SK-N-SH (cell line): Measurements from ENCODE around the gene SLCO1A2. TPM values are rescaled to one million over a fixed set of nuclear protein-coding genes. Genes with fewer than 3 reads are reported as not detected.

ENCODE experiments used
- CTCF ChIA-PET: fragments of 300-600, 350-600 bp; formaldehyde crosslinking; extraction: SDS; loops from one replicate; lab custom pipeline; 2021; lab: Yijun Ruan, JAX
- POLR2A ChIA-PET: fragments of 350-600 bp; sonication (Branson Sonifier 250); formaldehyde crosslinking; extraction: SDS; loops from one replicate; lab custom pipeline; 2020; ENCODE audit warnings: antibody characterized with exemption, inconsistent platforms; lab: Yijun Ruan, JAX
- DNase-seq: peaks from one replicate; pipeline ENCODE4 v3.0.0; 2012
- H2AFZ ChIP-seq: fragments of 200-600 bp; sonication (generic); 2 replicates; pipeline ENCODE4 v1.8.1; 2016; ENCODE audit warnings: antibody characterized with exemption, mild to moderate bottlenecking, low read depth
- H3F3A ChIP-seq: fragments of 200-600 bp; sonication (generic); replicated peaks from 2 replicates; pipeline ENCODE3; 2016; ENCODE audit warnings: antibody characterized with exemption, mild to moderate bottlenecking; ENCODE audit not compliant: insufficient read depth
- H3K27ac ChIP-seq, 2 experiments: fragments of 200-500 bp in 1 of 2; fragments of 200-600 bp in 1 of 2; sonication (Bioruptor generic) in 1 of 2; sonication (generic), shearing (Covaris generic) in 1 of 2; 2 replicates each; pipeline versions ENCODE4 v1.5.1 to v1.6.1; 2014 to 2016; ENCODE audit warnings: low read depth in 2 of 2, inconsistent platforms in 1 of 2, low read length in 1 of 2, mild to moderate bottlenecking in 1 of 2, mixed read lengths in 1 of 2
- H3K27me3 ChIP-seq: fragments of 200-600 bp; sonication (generic), shearing (Covaris generic); 2 replicates; pipeline ENCODE4 v1.6.1; 2016; ENCODE audit warnings: mixed run types; ENCODE audit not compliant: insufficient read depth
- H3K36me3 ChIP-seq, 2 experiments: fragments of 200-500 bp in 1 of 2; fragments of 200-600 bp in 1 of 2; sonication (Bioruptor generic) in 1 of 2; sonication (generic) in 1 of 2; replicated peaks in 1 of 2; 2 replicates each; pipeline versions ENCODE3 to v1.5.1; 2014 to 2016; ENCODE audit warnings: low read length in 1 of 2, mild to moderate bottlenecking in 1 of 2; ENCODE audit not compliant: insufficient read depth in 2 of 2, control insufficient read depth in 1 of 2
- H3K4me1 ChIP-seq, 2 experiments: fragments of 200-500 bp in 1 of 2; fragments of 200-600 bp in 1 of 2; sonication (Bioruptor generic) in 1 of 2; sonication (generic), shearing (Covaris generic) in 1 of 2; 2 replicates each; pipeline versions ENCODE4 v1.5.1 to v1.6.1; 2014 to 2016; ENCODE audit warnings: low read depth in 1 of 2, low read length in 1 of 2, mixed run types in 1 of 2; ENCODE audit not compliant: insufficient read depth in 2 of 2, control insufficient read depth in 1 of 2
- H3K4me2 ChIP-seq: fragments of 200-600 bp; sonication (generic), shearing (Covaris generic); 2 replicates; pipeline ENCODE4 v1.6.1; 2017; ENCODE audit warnings: mixed run types
- H3K4me3 ChIP-seq, 2 experiments: fragments of 200-500 bp in 1 of 2; fragments of 200-600 bp in 1 of 2; sonication (Bioruptor generic) in 1 of 2; sonication (generic), shearing (Covaris generic) in 1 of 2; 2 replicates each; pipeline versions ENCODE4 v1.5.1 to v1.8.1; 2014 to 2016; ENCODE audit warnings: low read depth in 2 of 2, inconsistent platforms in 1 of 2, low read length in 1 of 2, mild to moderate bottlenecking in 1 of 2, mixed read lengths in 1 of 2, moderate library complexity in 1 of 2
- H3K79me2 ChIP-seq: fragments of 200-600 bp; sonication (generic); 2 replicates; pipeline ENCODE4 v1.8.1; 2017; ENCODE audit warnings: mild to moderate bottlenecking; ENCODE audit not compliant: insufficient read depth
- H3K9ac ChIP-seq: fragments of 200-600 bp; sonication (generic); 2 replicates; pipeline ENCODE4 v1.6.1; 2017; ENCODE audit warnings: mixed run types
- H3K9me2 ChIP-seq: fragments of 200-600 bp; sonication (generic); 2 replicates; pipeline ENCODE4 v1.6.1; 2017; ENCODE audit warnings: mixed run types
- H3K9me3 ChIP-seq: fragments of 200-600 bp; sonication (generic); 2 replicates; pipeline ENCODE4 v1.6.1; 2017; ENCODE audit warnings: mixed run types, mild to moderate bottlenecking, moderate library complexity
- H4K20me1 ChIP-seq: fragments of 200-600 bp; sonication (generic); 2 replicates; pipeline ENCODE4 v1.6.1; 2017; ENCODE audit warnings: mild to moderate bottlenecking, mixed run types; ENCODE audit not compliant: insufficient read depth
- CTCF ChIP-seq: fragments of 200-600 bp; sonication (generic); IDR thresholded peaks from 2 replicates; pipeline ENCODE4 v1.6.1; 2017; ENCODE audit warnings: antibody characterized with exemption, mild to moderate bottlenecking, moderate library complexity
- EZH2phosphoT487 ChIP-seq: fragments of 200-600 bp; sonication (generic); IDR thresholded peaks from 2 replicates; pipeline ENCODE4 v1.6.1; 2017; ENCODE audit warnings: low read depth, mixed run types, mild to moderate bottlenecking, antibody characterized with exemption, moderate library complexity, borderline replicate concordance
- FOXJ3 ChIP-seq: sonication (generic); formaldehyde crosslinking; IDR thresholded peaks from 2 replicates; pipeline ENCODE4 v1.5.1; 2020; ENCODE audit warnings: mild to moderate bottlenecking, missing genetic modification reagents
- FOXM1 ChIP-seq: IDR thresholded peaks from 2 replicates; pipeline ENCODE4 v1.4.0; 2012; ENCODE audit warnings: low read depth, mild to moderate bottlenecking
- GABPA ChIP-seq: IDR thresholded peaks from 2 replicates; pipeline ENCODE4 v1.4.0; 2012; ENCODE audit warnings: low read depth, mild to moderate bottlenecking
- GATA2 ChIP-seq: sonication (generic); formaldehyde crosslinking; IDR thresholded peaks from 2 replicates; pipeline ENCODE4 v1.5.0; 2020; ENCODE audit warnings: mild to moderate bottlenecking, missing genetic modification reagents
- JUND ChIP-seq: IDR thresholded peaks from 2 replicates; pipeline ENCODE4 v1.4.0; 2012
- MXI1 ChIP-seq: IDR thresholded peaks from 2 replicates; pipeline ENCODE4 v1.6.1; 2012; ENCODE audit warnings: mild to moderate bottlenecking, low read depth, low read length, improper control_type of control experiment
- NRF1 ChIP-seq: IDR thresholded peaks from 2 replicates; pipeline ENCODE4 v1.6.1; 2012; ENCODE audit warnings: low read depth, mild to moderate bottlenecking, low read length
- RFX5 ChIP-seq: IDR thresholded peaks from 2 replicates; pipeline ENCODE4 v1.6.1; 2012; ENCODE audit warnings: mild to moderate bottlenecking, improper control_type of control experiment, low read length
- SIN3A ChIP-seq: IDR thresholded peaks from 2 replicates; pipeline ENCODE4 v1.6.1; 2012; ENCODE audit warnings: low read depth, mild to moderate bottlenecking, low read length, moderate library complexity, borderline replicate concordance
- SMC3 ChIP-seq: IDR thresholded peaks from 2 replicates; pipeline ENCODE4 v1.6.1; 2012; ENCODE audit warnings: low read depth, low read length, improper control_type of control experiment
- USF2 ChIP-seq: fragments of 150-350 bp; IDR thresholded peaks from 2 replicates; pipeline ENCODE4 v1.6.1; 2017; ENCODE audit warnings: antibody characterized with exemption, low read length, low read depth, borderline replicate concordance
- YY1 ChIP-seq: IDR thresholded peaks from 2 replicates; pipeline ENCODE4 v1.4.0; 2012; ENCODE audit warnings: low read depth, mild to moderate bottlenecking
- WGBS: methylation state at CpG from one replicate; pipeline ENCODE4 v1.1.6; 2017; ENCODE audit warnings: low lambda C conversion rate; 5-methylcytosine and 5-hydroxymethylcytosine counted together
- polyA plus RNA-seq, 3 experiments: library from polyadenylated mRNA; depleted of rRNA; stranded (reverse); fragments of >200 nt; gene quantifications; 2 replicates each; pipeline ENCODE4 v1.2.3, GENCODE V29; 2012
- TF ChIP-seq, protein P1 (sequence below): IDR thresholded peaks from 2 replicates; pipeline ENCODE4; 2012
- TF ChIP-seq, protein P2 (sequence below): IDR thresholded peaks from 2 replicates; pipeline ENCODE4 v1.4.0; 2012; ENCODE audit warnings: low read depth, borderline replicate concordance
- TF ChIP-seq, protein P3 (sequence below): fragments of 150-350 bp; IDR thresholded peaks from 2 replicates; pipeline ENCODE4 v1.6.1; 2016; ENCODE audit warnings: mild to moderate bottlenecking, low read depth, low read length
- TF ChIP-seq, protein P4 (sequence below): IDR thresholded peaks from 2 replicates; pipeline ENCODE4 v1.4.0; 2012; ENCODE audit warnings: low read depth, borderline replicate concordance
- TF ChIP-seq, protein P5 (sequence below): IDR thresholded peaks from 2 replicates; pipeline ENCODE4 v1.4.0; 2012; ENCODE audit warnings: low read depth

The SLCO1A2 gene
- polyA plus RNA-seq, 1 of the 3 experiments (the other 2 are of a cell fraction): under 0.01 TPM

GRCh38 chr12:21264232-21264631 is 70.5 kb downstream of the SLCO1A2 start:
- Histone ChIP-seq H3K36me3 (no peaks in the 10 kb centered on the region), H3K4me3 (no peak overlapping the region), H4K20me1 (no peaks in the 10 kb centered on the region), H3K4me1 (no peaks in the 10 kb centered on the region), H3K9me2 (no peaks in the 10 kb centered on the region), H3K4me2 (no peak overlapping the region)
- CTCF ChIA-PET: no interaction called here
- no peak for TF ChIP-seq RFX5
- no peak for TF ChIP-seq GATA2
- TF ChIP-seq GABPA: no peak
- no peak for TF ChIP-seq FOXM1
- no peak for TF ChIP-seq NRF1
- TF ChIP-seq SIN3A: no peak
- TF ChIP-seq JUND: no peak
- TF ChIP-seq, protein P1, sequence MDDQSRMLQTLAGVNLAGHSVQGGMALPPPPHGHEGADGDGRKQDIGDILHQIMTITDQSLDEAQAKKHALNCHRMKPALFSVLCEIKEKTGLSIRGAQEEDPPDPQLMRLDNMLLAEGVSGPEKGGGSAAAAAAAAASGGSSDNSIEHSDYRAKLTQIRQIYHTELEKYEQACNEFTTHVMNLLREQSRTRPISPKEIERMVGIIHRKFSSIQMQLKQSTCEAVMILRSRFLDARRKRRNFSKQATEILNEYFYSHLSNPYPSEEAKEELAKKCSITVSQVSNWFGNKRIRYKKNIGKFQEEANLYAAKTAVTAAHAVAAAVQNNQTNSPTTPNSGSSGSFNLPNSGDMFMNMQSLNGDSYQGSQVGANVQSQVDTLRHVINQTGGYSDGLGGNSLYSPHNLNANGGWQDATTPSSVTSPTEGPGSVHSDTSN: no peak
- no peak for TF ChIP-seq MXI1
- no peak for TF ChIP-seq EZH2phosphoT487
- no peak for TF ChIP-seq CTCF
- TF ChIP-seq YY1: no peak
- TF ChIP-seq, all 33 proteins: peak for 0
- Histone ChIP-seq H3K79me2 (no peaks in the 10 kb centered on the region), H3K27ac (no peak overlapping the region), H2AFZ (no peak overlapping the region), H3K27me3 (no peaks in the 10 kb centered on the region), H3F3A (no peaks in the 10 kb centered on the region), H3K9ac (no peak overlapping the region), H3K9me3 (no peaks in the 10 kb centered on the region)
- POLR2A ChIA-PET: no interaction called here
- no peak for DNase-seq

DNA sequence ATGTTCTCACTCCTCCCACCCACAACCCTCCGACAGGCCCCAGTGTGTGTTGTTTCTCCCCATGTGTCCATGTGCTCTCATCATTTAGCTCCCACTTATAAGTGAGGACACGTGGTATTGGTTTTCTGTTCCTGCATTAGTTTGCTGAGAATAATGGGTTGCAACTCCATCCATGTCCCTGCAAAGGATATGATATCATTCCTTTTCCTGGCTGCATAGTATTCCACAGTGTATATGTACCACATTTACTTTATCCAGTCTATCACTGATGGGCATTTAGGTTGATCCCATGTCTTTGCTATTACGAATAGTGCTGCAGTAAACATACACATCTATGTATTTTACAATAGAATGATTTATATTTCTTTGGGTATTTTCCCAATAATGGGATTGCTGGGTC is 77.5 kb downstream of the SLCO1A2 start:
- H3K4me2 ChIP-seq: no peak overlapping the region
- no peaks in the 10 kb centered on the region for H4K20me1 ChIP-seq
- H3K9me3 ChIP-seq: no peaks in the 10 kb centered on the region
- ChIA-PET CTCF (no interaction called here), POLR2A (no interaction called here)
- 15% methylated on average over 3 of the region's 3 CpGs for WGBS
- DNase-seq: no peak
- no peaks in the 10 kb centered on the region for H3K4me1 ChIP-seq
- H2AFZ ChIP-seq: no peak overlapping the region
- no peaks in the 10 kb centered on the region for H3F3A ChIP-seq
- no peaks in the 10 kb centered on the region for H3K36me3 ChIP-seq
- H3K79me2 ChIP-seq: no peaks in the 10 kb centered on the region
- H3K27me3 ChIP-seq: no peaks in the 10 kb centered on the region
- no peak overlapping the region for H3K27ac ChIP-seq
- H3K4me3 ChIP-seq: no peak overlapping the region
- H3K9ac ChIP-seq: no peak overlapping the region
- H3K9me2 ChIP-seq: no peaks in the 10 kb centered on the region
- TF ChIP-seq SMC3 (no peak), YY1 (no peak), RFX5 (no peak), USF2 (no peak), FOXM1 (no peak), EZH2phosphoT487 (no peak), FOXJ3 (no peak), GATA2 (no peak)
- TF ChIP-seq, protein P2, sequence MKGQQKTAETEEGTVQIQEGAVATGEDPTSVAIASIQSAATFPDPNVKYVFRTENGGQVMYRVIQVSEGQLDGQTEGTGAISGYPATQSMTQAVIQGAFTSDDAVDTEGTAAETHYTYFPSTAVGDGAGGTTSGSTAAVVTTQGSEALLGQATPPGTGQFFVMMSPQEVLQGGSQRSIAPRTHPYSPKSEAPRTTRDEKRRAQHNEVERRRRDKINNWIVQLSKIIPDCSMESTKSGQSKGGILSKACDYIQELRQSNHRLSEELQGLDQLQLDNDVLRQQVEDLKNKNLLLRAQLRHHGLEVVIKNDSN: no peak
- TF ChIP-seq, protein P3, sequence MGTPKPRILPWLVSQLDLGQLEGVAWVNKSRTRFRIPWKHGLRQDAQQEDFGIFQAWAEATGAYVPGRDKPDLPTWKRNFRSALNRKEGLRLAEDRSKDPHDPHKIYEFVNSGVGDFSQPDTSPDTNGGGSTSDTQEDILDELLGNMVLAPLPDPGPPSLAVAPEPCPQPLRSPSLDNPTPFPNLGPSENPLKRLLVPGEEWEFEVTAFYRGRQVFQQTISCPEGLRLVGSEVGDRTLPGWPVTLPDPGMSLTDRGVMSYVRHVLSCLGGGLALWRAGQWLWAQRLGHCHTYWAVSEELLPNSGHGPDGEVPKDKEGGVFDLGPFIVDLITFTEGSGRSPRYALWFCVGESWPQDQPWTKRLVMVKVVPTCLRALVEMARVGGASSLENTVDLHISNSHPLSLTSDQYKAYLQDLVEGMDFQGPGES: no peak
- TF ChIP-seq, protein P4, sequence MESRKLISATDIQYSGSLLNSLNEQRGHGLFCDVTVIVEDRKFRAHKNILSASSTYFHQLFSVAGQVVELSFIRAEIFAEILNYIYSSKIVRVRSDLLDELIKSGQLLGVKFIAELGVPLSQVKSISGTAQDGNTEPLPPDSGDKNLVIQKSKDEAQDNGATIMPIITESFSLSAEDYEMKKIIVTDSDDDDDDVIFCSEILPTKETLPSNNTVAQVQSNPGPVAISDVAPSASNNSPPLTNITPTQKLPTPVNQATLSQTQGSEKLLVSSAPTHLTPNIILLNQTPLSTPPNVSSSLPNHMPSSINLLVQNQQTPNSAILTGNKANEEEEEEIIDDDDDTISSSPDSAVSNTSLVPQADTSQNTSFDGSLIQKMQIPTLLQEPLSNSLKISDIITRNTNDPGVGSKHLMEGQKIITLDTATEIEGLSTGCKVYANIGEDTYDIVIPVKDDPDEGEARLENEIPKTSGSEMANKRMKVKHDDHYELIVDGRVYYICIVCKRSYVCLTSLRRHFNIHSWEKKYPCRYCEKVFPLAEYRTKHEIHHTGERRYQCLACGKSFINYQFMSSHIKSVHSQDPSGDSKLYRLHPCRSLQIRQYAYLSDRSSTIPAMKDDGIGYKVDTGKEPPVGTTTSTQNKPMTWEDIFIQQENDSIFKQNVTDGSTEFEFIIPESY: no peak
- TF ChIP-seq, protein P5, sequence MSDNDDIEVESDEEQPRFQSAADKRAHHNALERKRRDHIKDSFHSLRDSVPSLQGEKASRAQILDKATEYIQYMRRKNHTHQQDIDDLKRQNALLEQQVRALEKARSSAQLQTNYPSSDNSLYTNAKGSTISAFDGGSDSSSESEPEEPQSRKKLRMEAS: no peak
